Astrocyte (in vitro differentiated cells and primary cell): ENCODE measurements around the gene CAPZA2. TPM values are rescaled to one million over a fixed set of nuclear protein-coding genes. Genes with fewer than 3 reads are reported as not detected.

Experiments
- total RNA-seq: library from RNA; stranded (reverse); gene quantifications from 2 replicates; pipeline ENCODE4 v1.2.1, GENCODE V29; 2021

CAPZA2 gene
- total RNA-seq, 1 donor from 2014 or later = 261 TPM

Other genes with a start within 250 kb of the CAPZA2 start
- gene MET, start 190.4 kb upstream of the CAPZA2 start, total RNA-seq = 7.9 and 8.2 TPM in 2 replicates
- gene ST7, start 90.9 kb downstream of the CAPZA2 start, total RNA-seq = 37.9 and 39.3 TPM in 2 replicates